GM21737 (cell line): ENCODE measurements around the gene EFCAB7.
A peak's percentile ranks its signal among the peaks of the same experiment; 100 is the strongest.
"Not testable (repeated sequence)": the region's sequence is repeated elsewhere in the genome, so short reads cannot be mapped to it uniquely, and the experiment has no call there.

Experiments used
- ATAC-seq: cut with Tn5 transposase; IDR thresholded peaks from one replicate; pipeline ENCODE4 v1.9.1; 2021; ENCODE audit warnings: mild to moderate bottlenecking, moderate library complexity; ENCODE audit not compliant: unreplicated experiment

The EFCAB7 gene

GRCh38 chr1:63547621-63548294, 24.4 kb downstream of the EFCAB7 start:
- ATAC-seq, result no peak

GRCh38 chr1:63548303-63548702, 25.0 kb downstream of the EFCAB7 start:
- ATAC-seq, result no peak

GRCh38 chr1:63548877-63549276, 25.6 kb downstream of the EFCAB7 start:
- ATAC-seq, result no peak

GRCh38 chr1:63555480-63555879, 32.2 kb downstream of the EFCAB7 start:
- no peak for ATAC-seq

GRCh38 chr1:63557365-63557987, 34.2 kb downstream of the EFCAB7 start:
- ATAC-seq, result no peak

- ATAC-seq, result no peak
These were observed 36.0 kb downstream of the EFCAB7 start for GRCh38 chr1:63559357-63559756.

GRCh38 chr1:63563745-63564144, 40.4 kb downstream of the EFCAB7 start:
- ATAC-seq, result no peak

- no peak for ATAC-seq
These were observed 45.7 kb downstream of the EFCAB7 start for GRCh38 chr1:63569068-63569467.

GRCh38 chr1:63569640-63570316, 46.5 kb downstream of the EFCAB7 start:
- no peak for ATAC-seq

GRCh38 chr1:63572686-63573085, 49.4 kb downstream of the EFCAB7 start:
- ATAC-seq, result not testable (repeated sequence)

- not testable (repeated sequence) for ATAC-seq
These were observed 51.0 kb downstream of the EFCAB7 start for GRCh38 chr1:63574203-63574796.

GRCh38 chr1:63575340-63575826, 52.1 kb downstream of the EFCAB7 start:
- no peak for ATAC-seq

GRCh38 chr1:63586326-63586725, 63.0 kb downstream of the EFCAB7 start:
- ATAC-seq, result not testable (repeated sequence)

GRCh38 chr1:63590166-63590560, 66.8 kb downstream of the EFCAB7 start:
- ATAC-seq, result no peak

- no peak for ATAC-seq
These were observed 69.4 kb downstream of the EFCAB7 start for GRCh38 chr1:63592536-63593302.

- ATAC-seq, result peak; percentile 65
These were observed 70.1 kb downstream of the EFCAB7 start, which contains the start of gene PGM1 for GRCh38 chr1:63593303-63593885. PGM1 (plus strand) TSS chr1:63593411; CDS start chr1:63593489, 78 bp downstream.

- ATAC-seq, result peak; percentile 42
These were observed 70.7 kb downstream of the EFCAB7 start for GRCh38 chr1:63593886-63594605.

- no peak for ATAC-seq
These were observed 72.1 kb downstream of the EFCAB7 start for GRCh38 chr1:63595435-63595834.

- ATAC-seq, result no peak
These were observed 76.5 kb downstream of the EFCAB7 start for GRCh38 chr1:63599799-63600198.

GRCh38 chr1:63600248-63600647, 76.9 kb downstream of the EFCAB7 start:
- ATAC-seq, result no peak
